GM12892 (cell line): ENCODE results near the gene NMU.

Experiments used
- POLR2A ChIP-seq: IDR thresholded peaks from 2 replicates; pipeline ENCODE4 v1.6.1; 2011; ENCODE audit warnings: low read depth, low read length, control low read depth
- POLR2AphosphoS5 ChIP-seq: IDR thresholded peaks from 2 replicates; pipeline ENCODE4 v1.6.1; 2011; ENCODE audit warnings: low read depth, low read length, control low read depth
- TAF1 ChIP-seq: IDR thresholded peaks from 2 replicates; pipeline ENCODE4 v1.6.1; 2011; ENCODE audit warnings: low read depth, mild to moderate bottlenecking, control low read depth, low read length, borderline replicate concordance

- TF ChIP-seq POLR2AphosphoS5: no peak
- no peak for TF ChIP-seq POLR2A
- no peak for TF ChIP-seq TAF1
These were observed 1.2 kb upstream of the NMU start for GRCh38 chr4:55637272-55637820.
